ENCODE measurements around the gene UQCC5. TPM values are rescaled to one million over a fixed set of nuclear protein-coding genes. Genes with fewer than 3 reads are reported as not detected.

The UQCC5 gene
- total RNA-seq = 10 to 100 TPM in 1 of 5 donors, 1 to 10 TPM in 2, not detected in 2; 1.3 to 26.3 (median 2.8) TPM
- polyA plus RNA-seq = 10 to 100 TPM; 22.7 to 58.5 (median 25.3) TPM
- long read RNA-seq, donor 1, partial matches to known transcripts = 0 of 3 reads
- long read RNA-seq, donor 1, other reads (novel, unspliced or antisense) = 0 of 3 reads
- long read RNA-seq, donor 2, transcript SMIM4-203 (2 exons, 1,770 nt) = major isoform, 7 of 13 reads
- long read RNA-seq, donor 2, partial matches to known transcripts = 6 of 13 reads
- long read RNA-seq, donor 2, other reads (novel, unspliced or antisense) = 0 of 13 reads
- long read RNA-seq, donor 3, partial matches to known transcripts = 5 of 11 reads
- long read RNA-seq, donor 3, other reads (novel, unspliced or antisense) = 0 of 11 reads
- long read RNA-seq, donor 4, partial matches to known transcripts = 5 of 8 reads
- long read RNA-seq, donor 4, other reads (novel, unspliced or antisense) = 0 of 8 reads
- long read RNA-seq, donor 5, transcript SMIM4-203 (2 exons, 1,770 nt) = major isoform, 5 of 9 reads
- long read RNA-seq, donor 5, partial matches to known transcripts = 0 of 9 reads
- long read RNA-seq, donor 5, other reads (novel, unspliced or antisense) = 0 of 9 reads
- long read RNA-seq, donor 6 = 0 reads
- long read RNA-seq, donor 7, transcript SMIM4-203 (2 exons, 1,770 nt) = major isoform, 8 of 11 reads
- long read RNA-seq, donor 7, partial matches to known transcripts = 0 of 11 reads
- long read RNA-seq, donor 7, other reads (novel, unspliced or antisense) = 0 of 11 reads
- long read RNA-seq, donor 8, transcript SMIM4-203 (2 exons, 1,770 nt) = major isoform, 10 of 20 reads
- long read RNA-seq, donor 8, transcript SMIM4-201 (2 exons, 274 nt) = minor isoform, 5 of 20 reads
- long read RNA-seq, donor 8, partial matches to known transcripts = 5 of 20 reads
- long read RNA-seq, donor 8, other reads (novel, unspliced or antisense) = 0 of 20 reads
- long read RNA-seq, donor 9, transcript SMIM4-203 (2 exons, 1,770 nt) = major isoform, 14 of 30 reads
- long read RNA-seq, donor 9, partial matches to known transcripts = 13 of 30 reads
- long read RNA-seq, donor 9, other reads (novel, unspliced or antisense) = 0 of 30 reads
- long read RNA-seq, donor 10, partial matches to known transcripts = 0 of 3 reads
- long read RNA-seq, donor 10, other reads (novel, unspliced or antisense) = 0 of 3 reads

- Histone ChIP-seq H3K36me3 (peaks cover 0 to 18% (median 12%) of the 10 kb centered on the region in 4 donors), H3K4me3 (peak within 1 kb of the TSS; percentile 68 to 81 (median 79)), H3K4me1 (peaks cover 43 to 82% (median 68%) of the 10 kb centered on the region in 4 donors), H3K27me3 (peaks cover 0 to 13% (median 0%) of the 10 kb centered on the region in 3 donors), H3K9me3 (no peaks in the 10 kb centered on the region), H3K27ac (peak within 1 kb of the TSS; percentile 81 to 96 (median 89))
- intact Hi-C loops (cut with DNase I; ENCODE audit: low total_unique reads) = no loop called here
- TF ChIP-seq EP300 (IDR thresholded peaks at IDR 0.05) = no peak
- peak; percentile 98 to 100 (median 100) for TF ChIP-seq POLR2AphosphoS5 (IDR thresholded peaks at IDR 0.05)
- peak in 2 of 4 donors; percentile 89 to 90 for TF ChIP-seq POLR2A (IDR thresholded peaks at IDR 0.05)
- no peak for TF ChIP-seq CTCF (IDR thresholded peaks at IDR 0.05)
- WGBS, 5 donors = 0 to 1% (median 1%) methylated on average over 39 to 65 of the region's 65 CpGs
- peak; percentile 98 to 100 for DNase-seq
Observed at GRCh38 chr3:52536369-52537164, at the start of gene UQCC5. TSS of gene UQCC5 (plus strand) at chr3:52536605. CDS start at chr3:52536756, 151 bp downstream.

DNA sequence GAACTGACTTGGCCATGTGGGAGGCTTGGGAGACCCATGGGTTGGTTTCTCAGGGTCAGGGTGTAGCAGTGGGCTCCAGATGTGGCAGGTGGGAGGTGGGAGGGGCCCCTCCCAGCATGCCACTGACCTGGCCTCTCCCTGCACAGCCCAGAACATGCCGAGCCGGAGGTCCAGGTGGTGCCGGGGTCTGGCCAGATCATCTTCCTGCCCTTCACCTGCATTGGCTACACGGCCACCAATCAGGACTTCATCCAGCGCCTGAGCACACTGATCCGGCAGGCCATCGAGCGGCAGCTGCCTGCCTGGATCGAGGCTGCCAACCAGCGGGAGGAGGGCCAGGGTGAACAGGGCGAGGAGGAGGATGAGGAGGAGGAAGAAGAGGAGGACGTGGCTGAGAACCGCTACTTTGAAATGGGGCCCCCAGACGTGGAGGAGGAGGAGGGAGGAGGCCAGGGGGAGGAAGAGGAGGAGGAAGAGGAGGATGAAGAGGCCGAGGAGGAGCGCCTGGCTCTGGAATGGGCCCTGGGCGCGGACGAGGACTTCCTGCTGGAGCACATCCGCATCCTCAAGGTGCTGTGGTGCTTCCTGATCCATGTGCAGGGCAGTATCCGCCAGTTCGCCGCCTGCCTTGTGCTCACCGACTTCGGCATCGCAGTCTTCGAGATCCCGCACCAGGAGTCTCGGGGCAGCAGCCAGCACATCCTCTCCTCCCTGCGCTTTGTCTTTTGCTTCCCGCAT is 49.2 kb upstream of the UQCC5 start:
- H3K4me3 ChIP-seq = no peak overlapping the region
- H3K9me3 ChIP-seq = no peaks in the 10 kb centered on the region
- DNase-seq = no peak
- intact Hi-C loops (cut with DNase I; ENCODE audit: low total_unique reads) = no loop called here
- peaks cover 70 to 98% (median 96%) of the 10 kb centered on the region in 4 donors for H3K36me3 ChIP-seq
- WGBS, 5 donors = 88 to 93% (median 90%) methylated on average over 28 to 31 of the region's 31 CpGs
- peaks cover 5 to 47% (median 16%) of the 10 kb centered on the region in 4 donors for H3K4me1 ChIP-seq
- H3K27me3 ChIP-seq = no peaks in the 10 kb centered on the region
- TF ChIP-seq POLR2A (IDR thresholded peaks at IDR 0.05) (no peak), CTCF (IDR thresholded peaks at IDR 0.05) (no peak), EP300 (IDR thresholded peaks at IDR 0.05) (no peak), POLR2AphosphoS5 (IDR thresholded peaks at IDR 0.05) (no peak)
- no peak overlapping the region for H3K27ac ChIP-seq

GRCh38 chr3:52487788-52488691 is 48.4 kb upstream of the UQCC5 start:
- TF ChIP-seq POLR2A (IDR thresholded peaks at IDR 0.05) (no peak), CTCF (IDR thresholded peaks at IDR 0.05) (no peak), POLR2AphosphoS5 (IDR thresholded peaks at IDR 0.05) (no peak), EP300 (IDR thresholded peaks at IDR 0.05) (no peak)
- Histone ChIP-seq H3K4me3 (no peak overlapping the region), H3K27ac (no peak overlapping the region), H3K27me3 (no peaks in the 10 kb centered on the region), H3K9me3 (no peaks in the 10 kb centered on the region), H3K36me3 (peaks cover 70 to 98% (median 96%) of the 10 kb centered on the region in 4 donors), H3K4me1 (peaks cover 5 to 51% (median 16%) of the 10 kb centered on the region in 4 donors)
- no peak for DNase-seq
- intact Hi-C loops (cut with DNase I; ENCODE audit: low total_unique reads) = no loop called here
- WGBS, 5 donors = 94 to 97% (median 96%) methylated on average over 54 to 59 of the region's 59 CpGs

Data from stomach (tissue), 19 donors.